Activated T-cell treated with anti-CD3 and anti-CD28 coated beads for 1 hour (primary cell): ENCODE results near the gene GTPBP1.

Experiments used
- DNase-seq: peaks from one replicate; pipeline ENCODE4 v3.0.0-alpha.2; 2020; ENCODE audit warnings: low read depth

The GTPBP1 gene

GRCh38 chr22:38704654-38705234, 1.0 kb upstream of the GTPBP1 start:
- DNase-seq, result no peak

- DNase-seq, result no peak
Observed at GRCh38 chr22:38706101-38706900, 557 bp downstream of the GTPBP1 start.

GRCh38 chr22:38706901-38707195, 1.1 kb downstream of the GTPBP1 start:
- no peak for DNase-seq

- no peak for DNase-seq
Observed at GRCh38 chr22:38707346-38707745, 1.6 kb downstream of the GTPBP1 start.

- no peak for DNase-seq
Observed at GRCh38 chr22:38707984-38708383, 2.2 kb downstream of the GTPBP1 start.

GRCh38 chr22:38709306-38709705, 3.6 kb downstream of the GTPBP1 start:
- no peak for DNase-seq

- DNase-seq, result no peak
Observed at GRCh38 chr22:38710351-38710750, 4.6 kb downstream of the GTPBP1 start.

- no peak for DNase-seq
Observed at GRCh38 chr22:38710866-38711265, 5.1 kb downstream of the GTPBP1 start.

GRCh38 chr22:38712486-38713207, 6.9 kb downstream of the GTPBP1 start:
- no peak for DNase-seq

GRCh38 chr22:38713921-38714320, 8.2 kb downstream of the GTPBP1 start:
- no peak for DNase-seq

GRCh38 chr22:38715176-38715764, 9.5 kb downstream of the GTPBP1 start:
- DNase-seq, result no peak

- no peak for DNase-seq
Observed at GRCh38 chr22:38715852-38716251, 10.1 kb downstream of the GTPBP1 start.

- no peak for DNase-seq
Observed at GRCh38 chr22:38716271-38716670, 10.5 kb downstream of the GTPBP1 start.

- no peak for DNase-seq
Observed at GRCh38 chr22:38716826-38717225, 11.1 kb downstream of the GTPBP1 start.

- no peak for DNase-seq
Observed at GRCh38 chr22:38717244-38717643, 11.5 kb downstream of the GTPBP1 start.

- DNase-seq, result no peak
Observed at GRCh38 chr22:38718414-38718813, 12.7 kb downstream of the GTPBP1 start.

GRCh38 chr22:38719196-38719595, 13.5 kb downstream of the GTPBP1 start:
- DNase-seq, result no peak

GRCh38 chr22:38720350-38720749, 14.6 kb downstream of the GTPBP1 start:
- no peak for DNase-seq

GRCh38 chr22:38721551-38721950, 15.8 kb downstream of the GTPBP1 start:
- DNase-seq, result no peak

GRCh38 chr22:38724176-38724575, 18.4 kb downstream of the GTPBP1 start:
- DNase-seq, result no peak

- no peak for DNase-seq
Observed at GRCh38 chr22:38724926-38725571, 19.3 kb downstream of the GTPBP1 start.

- DNase-seq, result no peak
Observed at GRCh38 chr22:38725900-38726655, 20.3 kb downstream of the GTPBP1 start.
